Stimulated activated CD4-positive, alpha-beta T cell treated with anti-CD3 and anti-CD28 coated beads, TNF-alpha, amount 100 ng/mL, for 48 hours (primary cell): ENCODE results near the gene SPDL1.

ENCODE experiments used
- DNase-seq, 3 donors: peaks; one replicate each; pipeline ENCODE4 v3.0.0-alpha.2; 2020; ENCODE audit warnings: low read depth in 3 of 3

Gene SPDL1, protein sequence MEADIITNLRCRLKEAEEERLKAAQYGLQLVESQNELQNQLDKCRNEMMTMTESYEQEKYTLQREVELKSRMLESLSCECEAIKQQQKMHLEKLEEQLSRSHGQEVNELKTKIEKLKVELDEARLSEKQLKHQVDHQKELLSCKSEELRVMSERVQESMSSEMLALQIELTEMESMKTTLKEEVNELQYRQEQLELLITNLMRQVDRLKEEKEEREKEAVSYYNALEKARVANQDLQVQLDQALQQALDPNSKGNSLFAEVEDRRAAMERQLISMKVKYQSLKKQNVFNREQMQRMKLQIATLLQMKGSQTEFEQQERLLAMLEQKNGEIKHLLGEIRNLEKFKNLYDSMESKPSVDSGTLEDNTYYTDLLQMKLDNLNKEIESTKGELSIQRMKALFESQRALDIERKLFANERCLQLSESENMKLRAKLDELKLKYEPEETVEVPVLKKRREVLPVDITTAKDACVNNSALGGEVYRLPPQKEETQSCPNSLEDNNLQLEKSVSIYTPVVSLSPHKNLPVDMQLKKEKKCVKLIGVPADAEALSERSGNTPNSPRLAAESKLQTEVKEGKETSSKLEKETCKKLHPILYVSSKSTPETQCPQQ

DNA sequence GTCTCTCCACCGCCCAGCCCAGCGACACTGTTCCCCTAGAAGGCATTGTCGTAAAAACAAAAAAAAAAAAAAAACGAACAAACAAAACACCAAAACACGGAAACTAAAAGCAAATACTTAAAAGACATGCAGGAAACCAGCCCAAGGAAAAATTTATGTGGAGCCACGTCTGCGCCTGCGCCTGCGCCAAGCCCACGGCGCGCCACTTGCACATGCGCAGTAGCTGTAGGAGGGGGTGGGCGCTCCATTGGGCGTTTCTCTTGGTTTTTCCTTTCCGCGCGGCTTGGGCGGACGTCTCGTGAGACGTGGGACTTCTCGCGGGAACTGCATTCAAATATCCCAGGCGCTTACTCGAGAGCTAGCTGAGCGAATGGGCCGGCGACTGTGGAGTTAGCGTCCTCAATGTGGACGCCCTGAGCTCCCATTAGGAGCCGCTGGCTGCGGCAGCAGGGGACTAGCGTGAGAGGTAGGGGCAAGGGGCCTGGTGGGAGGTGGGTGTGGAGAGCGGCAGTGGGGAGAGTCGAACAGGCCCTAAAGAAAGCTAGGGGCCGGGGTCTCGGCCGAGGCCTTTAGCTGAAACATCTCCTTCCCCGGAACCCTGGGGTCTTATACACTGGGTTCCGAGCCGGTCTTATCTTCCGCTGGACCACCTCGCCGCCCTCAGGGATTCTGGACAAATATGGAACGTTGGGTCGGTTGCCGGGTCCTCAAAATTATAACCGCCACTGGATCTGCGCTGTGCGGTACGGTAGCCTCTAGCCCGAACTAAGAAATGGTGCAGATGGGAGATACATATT lies at the start of gene SPDL1:
Gene SPDL1, plus strand, starts transcription at position 350 of the 797 bp plus-strand sequence. CDS start 4,644 bp downstream, outside the sequence.
- peak; percentile 86 to 93 (median 93) for DNase-seq

GRCh38 chr5:169534311-169534880 lies 49.2 kb upstream of the SPDL1 start:
- no peak for DNase-seq

GRCh38 chr5:169534939-169535338 lies 48.6 kb upstream of the SPDL1 start:
- no peak for DNase-seq

- DNase-seq = no peak
These were observed 44.6 kb upstream of the SPDL1 start for GRCh38 chr5:169538944-169539343.

GRCh38 chr5:169542811-169543210 lies 40.8 kb upstream of the SPDL1 start:
- no peak for DNase-seq

DNA sequence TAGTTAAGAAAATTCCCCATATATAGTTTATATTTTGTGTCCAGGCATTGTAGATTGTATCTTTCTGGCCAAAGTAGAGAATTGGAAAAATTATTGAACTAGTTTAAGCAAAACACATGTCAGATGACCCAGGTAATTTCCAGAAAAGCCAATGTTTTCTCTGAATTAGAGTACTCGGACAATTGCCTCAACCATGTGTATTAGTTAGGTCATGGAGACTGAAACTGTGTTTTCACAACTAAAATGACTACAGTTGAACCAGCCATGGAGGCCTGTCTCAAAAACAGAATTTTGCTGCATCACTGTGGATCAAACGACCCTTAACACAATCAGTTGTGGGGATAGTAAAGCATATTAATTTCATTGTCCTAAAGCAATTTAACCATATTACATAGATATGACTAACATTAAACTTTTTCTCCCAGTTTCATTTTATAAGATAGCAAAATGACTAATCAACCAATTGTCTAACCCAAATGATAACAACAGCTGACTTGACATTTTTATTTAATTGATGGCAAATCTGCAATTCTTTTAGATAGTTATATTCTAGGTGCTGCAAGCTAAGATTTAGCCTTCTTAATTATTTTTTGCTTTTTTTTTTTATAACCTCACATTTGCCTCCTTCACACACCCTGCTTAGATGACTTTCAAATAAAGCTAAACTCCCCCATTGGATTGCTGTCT lies 39.2 kb upstream of the SPDL1 start:
- DNase-seq = no peak

DNA sequence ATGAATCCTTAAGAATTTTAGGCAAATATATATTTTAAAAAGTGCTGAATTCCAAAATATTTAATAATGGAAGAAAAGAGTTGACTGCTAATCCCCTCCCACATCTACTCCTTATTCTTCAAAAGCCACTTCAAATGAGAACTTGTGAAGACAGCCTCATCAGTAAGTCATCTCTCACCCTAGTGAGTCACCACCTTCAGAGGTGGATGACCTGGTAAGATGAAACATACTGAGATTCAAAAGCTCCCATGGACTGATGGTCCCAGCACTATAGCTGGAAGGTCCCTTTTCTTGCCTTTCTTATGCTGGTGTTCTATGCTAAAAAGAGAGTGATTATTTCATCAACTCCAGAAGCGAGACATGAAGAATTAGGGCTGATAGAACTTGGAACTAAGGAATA lies 37.8 kb upstream of the SPDL1 start:
- DNase-seq = no peak

DNA sequence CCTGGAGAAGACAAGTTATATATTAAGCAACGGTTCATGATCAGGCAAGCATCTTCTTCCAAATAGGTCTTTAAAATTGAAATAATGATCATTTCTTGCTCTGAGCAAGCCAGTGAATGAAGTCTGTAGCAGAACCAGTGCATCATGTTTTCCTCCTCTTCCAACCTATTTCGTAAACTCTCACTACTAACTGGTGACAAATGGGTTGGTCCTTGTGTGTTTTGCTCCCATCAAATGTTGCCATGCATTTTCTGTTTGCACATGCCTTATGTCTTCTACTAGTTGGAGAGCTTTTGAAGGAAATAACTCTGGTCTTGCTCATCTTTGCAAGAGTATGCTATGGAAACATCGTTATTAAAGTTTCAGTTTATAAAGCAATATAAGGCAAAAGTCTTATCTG lies 37.2 kb upstream of the SPDL1 start:
- DNase-seq = no peak

DNA sequence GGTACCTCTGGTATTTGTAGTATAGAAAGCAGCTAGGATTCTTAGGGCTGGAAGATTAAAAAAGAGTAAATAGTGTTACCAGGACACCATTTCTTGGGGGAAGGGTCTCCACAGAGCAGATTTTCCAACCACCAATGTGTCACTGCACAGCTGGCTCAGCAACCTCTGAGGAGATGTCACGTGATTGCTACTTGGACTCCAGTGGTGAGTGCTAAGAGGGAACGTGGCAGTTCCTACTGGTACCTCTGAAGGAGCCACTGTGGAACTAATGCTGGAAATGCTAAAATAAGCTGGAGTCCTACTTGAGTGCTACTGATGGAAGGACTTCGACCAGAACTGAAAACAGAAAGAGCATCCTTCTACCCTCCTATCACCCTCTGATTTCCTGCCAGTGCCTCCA lies 36.1 kb upstream of the SPDL1 start:
- no peak for DNase-seq

- no peak for DNase-seq
These were observed 35.3 kb upstream of the SPDL1 start for GRCh38 chr5:169548315-169548714.

- no peak for DNase-seq
These were observed 34.0 kb upstream of the SPDL1 start for GRCh38 chr5:169549453-169550100.

DNA sequence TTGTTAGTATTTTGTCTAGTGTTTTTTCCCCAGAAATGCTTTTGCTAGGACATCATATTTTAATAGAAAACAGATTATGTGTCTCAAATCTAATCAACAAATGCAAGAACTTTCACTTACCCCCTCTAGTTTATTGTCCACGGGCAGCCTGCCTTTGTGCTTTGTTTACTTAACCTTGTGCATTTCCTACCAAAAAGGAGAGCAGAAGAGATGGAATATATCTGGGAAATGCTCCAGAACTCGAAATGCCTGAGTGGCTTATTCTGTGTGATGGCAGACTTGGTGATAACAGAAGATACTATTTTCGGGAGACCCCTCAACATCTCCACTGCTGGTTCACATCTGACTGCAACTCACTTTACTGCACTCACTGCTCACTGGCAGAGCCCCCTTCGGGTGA lies 33.3 kb upstream of the SPDL1 start:
- DNase-seq = no peak

GRCh38 chr5:169551146-169551545 lies 32.4 kb upstream of the SPDL1 start:
- no peak for DNase-seq

DNA sequence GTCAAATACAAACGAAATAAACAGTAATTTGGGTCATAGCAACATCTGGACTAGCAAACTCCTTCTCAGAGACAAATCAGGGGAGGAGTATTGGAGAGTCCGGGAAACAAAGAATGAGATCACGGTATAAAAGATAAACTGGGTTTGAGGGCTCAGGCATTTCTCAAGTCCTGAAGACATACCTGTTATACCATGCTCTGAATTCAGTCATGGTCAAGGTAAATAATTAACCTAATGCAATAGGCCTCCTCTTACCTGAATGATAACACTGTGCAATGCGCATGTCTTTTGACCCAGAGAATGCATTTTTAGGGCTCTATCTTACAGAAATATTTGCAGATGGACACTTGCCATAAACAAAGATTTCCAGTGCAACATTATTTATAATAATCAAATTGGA lies 31.9 kb upstream of the SPDL1 start:
- no peak for DNase-seq

DNA sequence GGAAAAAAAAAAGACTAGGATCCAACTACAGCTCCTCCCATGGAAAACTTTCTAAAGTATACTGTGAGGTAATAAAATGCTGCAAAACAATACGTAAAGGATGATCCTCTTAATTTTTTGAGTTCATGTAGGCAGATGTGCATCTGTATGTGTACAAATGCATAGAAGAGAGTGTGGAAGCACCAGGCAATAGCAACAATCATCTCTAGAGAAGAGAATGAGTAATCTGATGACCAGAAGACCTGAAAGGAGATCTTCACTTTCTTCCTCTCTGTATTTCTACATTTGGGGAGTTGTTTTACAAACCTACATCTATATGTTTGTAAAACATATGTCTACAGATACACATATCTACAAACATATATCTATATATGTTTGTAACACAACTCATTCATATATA lies 29.3 kb upstream of the SPDL1 start:
- no peak for DNase-seq

DNA sequence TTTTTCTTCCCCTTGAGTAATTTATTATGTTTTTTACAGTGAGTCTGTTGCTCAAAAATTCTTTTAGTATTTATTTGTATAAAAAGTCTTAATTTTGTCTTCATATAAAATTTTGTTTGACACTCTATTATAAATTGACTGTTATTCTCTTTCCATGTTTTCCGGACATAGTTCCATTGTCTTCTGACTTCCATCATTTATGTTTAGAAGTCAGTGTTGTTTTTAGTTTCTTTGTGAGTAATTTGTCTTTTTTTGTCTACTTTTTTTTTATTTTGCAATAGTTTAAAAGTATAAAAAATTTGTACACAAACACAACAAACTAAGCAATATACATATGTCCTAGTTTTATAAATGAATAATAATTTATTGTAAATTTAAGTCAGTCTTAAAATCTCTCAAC lies 25.7 kb upstream of the SPDL1 start:
- no peak for DNase-seq

DNA sequence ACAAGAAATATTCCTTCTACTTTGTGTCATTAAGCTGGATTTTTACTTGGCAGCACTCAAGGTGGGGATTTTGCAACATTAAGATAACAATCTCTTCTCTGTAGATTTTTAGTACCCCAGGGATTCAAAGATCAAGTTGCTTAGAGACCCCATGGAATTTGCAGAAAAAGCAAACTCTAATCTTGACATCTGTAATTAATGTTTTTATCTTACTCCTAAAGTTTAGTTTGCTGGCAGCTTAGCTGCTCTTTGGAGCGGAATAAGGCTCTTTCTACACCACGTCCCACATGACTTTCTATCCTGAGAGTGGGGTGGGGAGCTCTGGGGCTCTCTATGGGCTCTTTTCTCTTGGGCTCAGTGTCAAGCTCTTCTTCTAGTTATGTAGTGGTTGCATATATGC lies 21.7 kb upstream of the SPDL1 start:
- DNase-seq = no peak

DNA sequence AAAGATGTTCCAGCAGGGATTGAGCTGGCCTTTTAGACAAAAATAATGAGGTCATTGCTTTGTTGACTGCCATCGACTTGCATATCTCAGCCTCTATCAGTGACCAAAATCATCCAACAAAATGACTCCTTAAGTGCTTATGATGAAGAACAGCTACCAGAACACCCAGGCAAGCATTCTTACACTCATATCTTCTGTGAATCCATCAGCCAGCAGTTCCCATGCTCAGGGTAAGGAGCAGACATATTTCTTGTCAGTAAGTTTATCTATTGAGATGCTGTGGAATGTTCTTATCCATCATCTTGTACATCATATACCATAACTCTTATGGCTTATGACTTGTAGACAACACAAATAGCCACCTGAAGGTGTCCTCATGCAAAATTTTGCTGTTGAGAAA lies 20.2 kb upstream of the SPDL1 start:
- DNase-seq = no peak

DNA sequence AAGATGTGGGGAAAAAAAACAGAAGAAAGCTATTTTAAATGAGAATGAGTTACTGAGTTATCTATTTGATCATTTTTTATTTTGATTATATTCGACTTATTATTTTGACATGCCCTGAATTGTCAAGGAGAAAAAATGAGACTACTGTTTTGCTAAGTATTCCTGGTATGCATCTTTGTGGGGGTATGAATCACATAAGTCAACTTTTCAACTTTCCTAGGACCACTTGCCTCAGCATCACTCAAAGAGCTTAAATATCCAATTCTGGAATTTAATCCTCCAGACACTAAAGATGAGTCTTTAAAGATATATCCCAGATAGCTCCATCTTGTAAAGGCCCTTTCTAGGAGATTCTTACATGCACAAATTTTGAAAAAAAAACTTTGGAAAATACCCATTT lies 17.4 kb upstream of the SPDL1 start:
- no peak for DNase-seq

GRCh38 chr5:169567079-169567478 lies 16.5 kb upstream of the SPDL1 start:
- no peak for DNase-seq

- DNase-seq = no peak
These were observed 14.1 kb upstream of the SPDL1 start for GRCh38 chr5:169569513-169569912.
